HepG2 (cell line): ENCODE data around the gene C2orf81. TPM values are rescaled to one million over a fixed set of nuclear protein-coding genes. Genes with fewer than 3 reads are reported as not detected.

Experiments used
- ATF4 ChIP-seq, 2 experiments: fragments of 450-650 bp in 1 of 2; sonication (generic) in 1 of 2; formaldehyde crosslinking; IDR thresholded peaks; 2 replicates each; pipeline versions ENCODE4 v1.5.0 to v1.8.0; 2020 to 2022; ENCODE audit warnings: mild to moderate bottlenecking in 1 of 2, missing genetic modification reagents in 1 of 2
- CEBPG ChIP-seq: IDR thresholded peaks from 2 replicates; pipeline ENCODE4 v1.6.1; 2016
- E2F5 ChIP-seq: sonication (generic); formaldehyde crosslinking; conservative IDR thresholded peaks from 2 replicates; pipeline ENCODE4 v1.4.0; 2020; ENCODE audit warnings: missing genetic modification reagents
- ELF1 ChIP-seq: sonication (generic); formaldehyde crosslinking; IDR thresholded peaks from 2 replicates; pipeline ENCODE4 v1.4.0; 2020; ENCODE audit warnings: missing genetic modification reagents
- FOSL2 ChIP-seq: sonication (generic); formaldehyde crosslinking; IDR thresholded peaks from 2 replicates; pipeline ENCODE4 v1.4.0; 2020; ENCODE audit warnings: missing genetic modification reagents
- KLF16 ChIP-seq, 2 experiments: sonication (generic) in 1 of 2; formaldehyde crosslinking in 1 of 2; IDR thresholded peaks; 2 replicates each; pipeline versions ENCODE4 v1.6.1 to v1.8.0; 2016 to 2023; ENCODE audit warnings: missing genetic modification reagents in 2 of 2, missing compliant biosample characterization in 1 of 2
- MBNL3 ChIP-seq: fragments of 250-450 bp; sonication (Bioruptor Pico); conservative IDR thresholded peaks from 2 replicates; pipeline ENCODE4 v1.8.0; 2022; ENCODE audit warnings: mild to moderate bottlenecking, inconsistent platforms
- MIXL1 ChIP-seq: IDR thresholded peaks from 2 replicates; pipeline ENCODE4 v1.6.1; 2016
- MTA1 ChIP-seq: sonication (generic); formaldehyde crosslinking; IDR thresholded peaks from 2 replicates; pipeline ENCODE4 v1.4.0; 2020; ENCODE audit warnings: missing genetic modification reagents, mild to moderate bottlenecking, borderline replicate concordance
- PCBP1 ChIP-seq: fragments of 200-400 bp; formaldehyde crosslinking; IDR thresholded peaks from 2 replicates; pipeline ENCODE4 v1.6.1; 2017; ENCODE audit warnings: mild to moderate bottlenecking, low read depth, low read length, borderline replicate concordance
- PITX1 ChIP-seq: sonication (generic); formaldehyde crosslinking; IDR thresholded peaks from 2 replicates; pipeline ENCODE4 v1.5.1; 2020; ENCODE audit warnings: mild to moderate bottlenecking, missing genetic modification reagents
- PRDM15 ChIP-seq: sonication (generic); formaldehyde crosslinking; IDR thresholded peaks from 2 replicates; pipeline ENCODE4 v1.4.0; 2020; ENCODE audit warnings: missing genetic modification reagents
- RFXAP ChIP-seq: sonication (generic); formaldehyde crosslinking; IDR thresholded peaks from 2 replicates; pipeline ENCODE4 v1.4.0; 2020; ENCODE audit warnings: missing genetic modification reagents, borderline replicate concordance
- U2AF2 ChIP-seq: fragments of 200-400 bp; formaldehyde crosslinking; IDR thresholded peaks from 2 replicates; pipeline ENCODE4 v1.6.1; 2017; ENCODE audit warnings: low read depth, mild to moderate bottlenecking, low read length
- ZFP36L1 ChIP-seq: sonication (generic); formaldehyde crosslinking; IDR thresholded peaks from 2 replicates; pipeline ENCODE4 v1.8.0; 2022; ENCODE audit warnings: mild to moderate bottlenecking, missing genetic modification reagents, moderate library complexity
- ZKSCAN5 ChIP-seq: sonication (generic); formaldehyde crosslinking; IDR thresholded peaks from 2 replicates; pipeline ENCODE4 v1.5.1; 2020; ENCODE audit warnings: mild to moderate bottlenecking, missing genetic modification reagents
- ZNF451 ChIP-seq: sonication (generic); formaldehyde crosslinking; IDR thresholded peaks from 2 replicates; pipeline ENCODE4 v1.5.0; 2020; ENCODE audit warnings: mild to moderate bottlenecking, missing genetic modification reagents
- ZNF501 ChIP-seq: sonication (generic); formaldehyde crosslinking; IDR thresholded peaks from 2 replicates; pipeline ENCODE4 v1.5.1; 2020; ENCODE audit warnings: mild to moderate bottlenecking, moderate library complexity, missing genetic modification reagents
- ZNF691 ChIP-seq: sonication (generic); formaldehyde crosslinking; IDR thresholded peaks from 2 replicates; pipeline ENCODE4 v1.4.0; 2020; ENCODE audit warnings: missing genetic modification reagents, low read depth, mild to moderate bottlenecking, borderline replicate concordance
- ZNF713 ChIP-seq: sonication (generic); formaldehyde crosslinking; IDR thresholded peaks from 2 replicates; pipeline ENCODE4 v1.4.0; 2020; ENCODE audit warnings: mild to moderate bottlenecking, missing genetic modification reagents
- ZNF747 ChIP-seq: sonication (generic); formaldehyde crosslinking; IDR thresholded peaks from 2 replicates; pipeline ENCODE4 v1.8.1; 2023; ENCODE audit warnings: missing genetic modification reagents, mild to moderate bottlenecking, borderline replicate concordance
- ZNF878 ChIP-seq: sonication (generic); formaldehyde crosslinking; IDR thresholded peaks from 2 replicates; pipeline ENCODE4 v1.8.1; 2023; ENCODE audit warnings: mild to moderate bottlenecking, missing genetic modification reagents, moderate library complexity
- ZSCAN30 ChIP-seq: sonication (generic); formaldehyde crosslinking; IDR thresholded peaks from 2 replicates; pipeline ENCODE4 v1.5.0; 2020; ENCODE audit warnings: mild to moderate bottlenecking, missing genetic modification reagents
- polyA plus RNA-seq, 8 experiments: library from polyadenylated mRNA; depleted of rRNA in 3 of 8; stranded (reverse) in 7 of 8; unstranded in 1 of 8; fragments of >200 nt; fragmentation: Illumina TruSeq in 4 of 8; extraction: Trizol in 4 of 8; gene quantifications; 2 replicates each; pipeline versions ENCODE4 v1.2.1 to v1.2.3, GENCODE V29; 2011 to 2016; ENCODE audit warnings: low read depth in 4 of 8, missing spikeins in 1 of 8, mixed read lengths in 1 of 8; ENCODE audit not compliant: insufficient read depth in 1 of 8
- total RNA-seq, 5 experiments: library from RNA; depleted of rRNA; stranded (reverse); fragments of >200 nt; fragmentation: Illumina TruSeq; extraction: Trizol; gene quantifications; 2 replicates each; pipeline ENCODE4 v1.2.3, GENCODE V29; 2016; ENCODE audit warnings: low read depth in 1 of 5

C2orf81 gene
- total and polyA plus RNA-seq, 2 of the 13 experiments (the other 11 are each of a cell fraction or from before 2014, with no cell fraction given), result 0.15 to 0.17 TPM

- 0 out of 2 replicates have a peak, but pooled peaks have one; percentile 66 for TF ChIP-seq ZNF878 (CRISPR knock-in tag)
- TF ChIP-seq PITX1 (CRISPR knock-in tag), result peak; percentile 96
- TF ChIP-seq ATF4 (CRISPR knock-in tag; IDR thresholded peaks at IDR 0.05), result peak in 1 of 2 experiments; percentile 56; a peak in 2 of 4 replicates
- TF ChIP-seq U2AF2, result peak; percentile 40; the same call in 1 of the 2 replicates
- TF ChIP-seq ZNF713 (CRISPR knock-in tag), result no peak
- peak; percentile 88 for TF ChIP-seq FOSL2 (CRISPR knock-in tag)
- TF ChIP-seq E2F5 (CRISPR knock-in tag), result no peak
- peak; percentile 84; the same call in 1 of the 2 replicates for TF ChIP-seq ZNF501 (CRISPR knock-in tag)
- TF ChIP-seq ZKSCAN5 (CRISPR knock-in tag), result no peak
- no peak for TF ChIP-seq RFXAP (CRISPR knock-in tag)
- peak; percentile 97 for TF ChIP-seq ZFP36L1
- TF ChIP-seq ZNF451 (CRISPR knock-in tag), result peak; percentile 80; the same call in 1 of the 2 replicates
- TF ChIP-seq MBNL3 (CRISPR knock-in tag), result no peak
- TF ChIP-seq CEBPG, result no peak; the same call in 1 of the 2 replicates
- TF ChIP-seq ZNF691, result peak; percentile 95
- peak; percentile 96 for TF ChIP-seq ELF1 (CRISPR knock-in tag)
- TF ChIP-seq MIXL1, result peak; percentile 31; the same call in 1 of the 2 replicates
- no peak; the same call in none of the 2 replicates for TF ChIP-seq ZNF747 (CRISPR knock-in tag)
- peak; percentile 94 for TF ChIP-seq PRDM15 (CRISPR knock-in tag)
- TF ChIP-seq PCBP1, result peak; percentile 42; the same call in 1 of the 2 replicates
- TF ChIP-seq KLF16 (CRISPR knock-in tag; IDR thresholded peaks at IDR 0.05), result peak in 1 of 2 experiments; percentile 93; a peak in 2 of 4 replicates
- peak; percentile 98 for TF ChIP-seq MTA1 (CRISPR knock-in tag)
- TF ChIP-seq ZSCAN30, result peak; percentile 86; the same call in 1 of the 2 replicates
Observed at GRCh38 chr2:74440378-74441169, 19.2 kb upstream of the C2orf81 start (continued).
